ENCODE measurements around the gene IFNA6.

IFNA6 gene

GRCh38 chr9:21311889-21312288, 38.8 kb downstream of the IFNA6 start:
- Histone ChIP-seq H3K4me3 (ENCODE audit: low read depth, low read length) (no peak overlapping the region), H3K27ac (ENCODE audit: extremely low read depth, low read depth, low read length) (no peak overlapping the region), H3K36me3 (ENCODE audit: control insufficient read depth in 2 of 2, insufficient read depth in 1 of 2, low read length in 2 of 2) (no peaks in the 10 kb centered on the region), H3K4me1 (ENCODE audit: control insufficient read depth, insufficient read depth, low read length) (no peaks in the 10 kb centered on the region; the same call in 1 of the 2 replicates), H3K9me3 (ENCODE audit: control insufficient read depth, insufficient read depth, low read depth, low read length) (no peaks in the 10 kb centered on the region)
- POLR2A ChIA-PET = no interaction called here
- CTCF ChIA-PET = interaction anchor here (0.6 to 2.0 kb wide), 5 partner anchors 14 to 1818 kb away, joined by 3 to 7 read pairs (median 3); no protein-coding TSS in a partner anchor
- TF ChIP-seq SP3 (tag by site-specific recombination; IDR thresholded peaks at IDR 0.05) = no peak

GRCh38 chr9:21305213-21305612, 45.5 kb downstream of the IFNA6 start, which contains the start of gene IFNA5:
Gene IFNA5, minus strand, starts transcription at chr9:21305313. Its CDS starts 57 bp downstream, at chr9:21305256.
- TF ChIP-seq ZNF530 (tag by site-specific recombination; IDR thresholded peaks at IDR 0.05; ENCODE audit: low read depth) (no peak), ZNF280D (tag by site-specific recombination; IDR thresholded peaks at IDR 0.05) (no peak), WT1 (tag by site-specific recombination; IDR thresholded peaks at IDR 0.05) (no peak), ZNF544 (tag by site-specific recombination; IDR thresholded peaks at IDR 0.05) (no peak), SP3 (tag by site-specific recombination; IDR thresholded peaks at IDR 0.05) (no peak), ZNF223 (tag by site-specific recombination; IDR thresholded peaks at IDR 0.05) (no peak), EGR2 (tag by site-specific recombination; IDR thresholded peaks at IDR 0.05; ENCODE audit: low read depth) (no peak), ZBTB11 (tag by site-specific recombination; conservative IDR thresholded peaks at IDR 0.05; ENCODE audit: low read depth) (no peak), INSM2 (tag by site-specific recombination; IDR thresholded peaks at IDR 0.05) (no peak)
- CTCF ChIA-PET = interaction anchor here (0.8 kb wide), 1 partner anchor 13 kb away, joined by 3 read pairs; no protein-coding TSS in a partner anchor
- no peak within 1 kb of the TSS for H3K27ac ChIP-seq (ENCODE audit: extremely low read depth, low read depth, low read length)
- no peaks in the 10 kb centered on the region for H3K9me3 ChIP-seq (ENCODE audit: control insufficient read depth, insufficient read depth, low read depth, low read length)
- H3K4me3 ChIP-seq (ENCODE audit: low read depth, low read length) = no peak within 1 kb of the TSS
- POLR2A ChIA-PET = no interaction called here
- H3K36me3 ChIP-seq (ENCODE audit: control insufficient read depth in 2 of 2, insufficient read depth in 1 of 2, low read length in 2 of 2) = no peaks in the 10 kb centered on the region
- H3K4me1 ChIP-seq (ENCODE audit: control insufficient read depth, insufficient read depth, low read length) = no peaks in the 10 kb centered on the region

Measured in HEK293 (cell line).